GM21529 (cell line): Measurements from ENCODE around the gene ITGB1BP2.
A peak's percentile ranks its signal among the peaks of the same experiment; 100 is the strongest.
"Not testable (repeated sequence)": the region's sequence is repeated elsewhere in the genome, so short reads cannot be mapped to it uniquely, and the experiment has no call there.

ENCODE experiments used
- ATAC-seq: cut with Tn5 transposase; IDR thresholded peaks from one replicate; pipeline ENCODE4 v1.9.1; 2021; ENCODE audit not compliant: unreplicated experiment

The ITGB1BP2 gene

DNA sequence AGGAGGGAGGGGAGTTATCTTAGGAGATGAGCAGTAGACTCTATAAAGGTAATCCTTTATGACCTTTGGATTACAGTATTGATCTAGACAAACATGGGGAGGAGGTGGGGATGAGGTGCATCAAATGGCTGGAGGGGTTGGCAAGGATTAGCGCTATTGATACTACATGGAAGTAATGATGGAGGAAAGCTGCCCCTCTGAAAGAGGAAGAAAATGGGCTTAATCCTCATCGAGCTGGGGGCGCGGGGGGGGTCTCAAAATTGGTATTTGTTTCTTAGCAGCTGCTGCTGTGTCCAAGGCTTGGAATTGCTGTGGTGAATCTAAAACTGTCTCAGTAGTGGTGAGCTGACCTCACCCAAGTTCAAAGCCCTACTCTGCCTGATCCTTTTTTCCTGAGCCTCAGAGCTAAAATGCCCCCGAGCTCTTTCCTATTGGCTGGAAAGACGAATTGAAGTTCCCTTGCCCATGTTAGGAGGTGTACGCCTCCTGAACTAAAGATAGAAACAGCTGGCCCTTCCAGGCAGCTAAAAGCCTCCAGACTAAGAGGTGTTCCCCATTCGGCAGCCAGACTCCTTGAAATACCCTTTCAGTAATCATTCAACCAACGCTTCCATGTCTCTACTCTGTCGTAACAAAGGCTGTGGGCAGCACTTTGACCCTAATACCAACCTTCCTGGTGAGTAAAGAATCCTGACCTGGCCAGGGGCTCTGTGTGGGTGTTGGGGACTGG is at the start of gene ITGB1BP2:
TSS of gene ITGB1BP2 (plus strand) at position 556 of the 730 bp plus-strand sequence. CDS start at position 613, 57 bp downstream.
- no peak for ATAC-seq

DNA sequence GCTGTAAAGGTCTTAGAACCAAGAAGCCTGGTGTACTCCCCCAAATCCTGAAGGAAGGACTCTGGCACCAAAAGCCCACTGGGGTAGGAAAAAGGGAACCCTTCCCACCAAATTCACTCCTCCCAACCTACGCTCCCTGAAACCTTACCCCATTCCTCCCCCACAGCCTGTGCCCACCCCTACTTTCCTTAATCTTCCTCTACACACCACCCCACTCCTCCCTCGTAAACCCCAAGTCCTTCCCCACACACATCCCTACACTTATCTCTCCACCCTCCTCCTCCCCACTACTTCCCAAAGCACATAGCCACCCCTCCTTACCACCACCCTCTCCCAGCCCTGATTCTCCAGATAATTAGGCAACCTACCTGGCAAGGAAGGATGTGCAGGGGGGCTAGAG is 49.3 kb upstream of the ITGB1BP2 start:
- ATAC-seq = no peak

DNA sequence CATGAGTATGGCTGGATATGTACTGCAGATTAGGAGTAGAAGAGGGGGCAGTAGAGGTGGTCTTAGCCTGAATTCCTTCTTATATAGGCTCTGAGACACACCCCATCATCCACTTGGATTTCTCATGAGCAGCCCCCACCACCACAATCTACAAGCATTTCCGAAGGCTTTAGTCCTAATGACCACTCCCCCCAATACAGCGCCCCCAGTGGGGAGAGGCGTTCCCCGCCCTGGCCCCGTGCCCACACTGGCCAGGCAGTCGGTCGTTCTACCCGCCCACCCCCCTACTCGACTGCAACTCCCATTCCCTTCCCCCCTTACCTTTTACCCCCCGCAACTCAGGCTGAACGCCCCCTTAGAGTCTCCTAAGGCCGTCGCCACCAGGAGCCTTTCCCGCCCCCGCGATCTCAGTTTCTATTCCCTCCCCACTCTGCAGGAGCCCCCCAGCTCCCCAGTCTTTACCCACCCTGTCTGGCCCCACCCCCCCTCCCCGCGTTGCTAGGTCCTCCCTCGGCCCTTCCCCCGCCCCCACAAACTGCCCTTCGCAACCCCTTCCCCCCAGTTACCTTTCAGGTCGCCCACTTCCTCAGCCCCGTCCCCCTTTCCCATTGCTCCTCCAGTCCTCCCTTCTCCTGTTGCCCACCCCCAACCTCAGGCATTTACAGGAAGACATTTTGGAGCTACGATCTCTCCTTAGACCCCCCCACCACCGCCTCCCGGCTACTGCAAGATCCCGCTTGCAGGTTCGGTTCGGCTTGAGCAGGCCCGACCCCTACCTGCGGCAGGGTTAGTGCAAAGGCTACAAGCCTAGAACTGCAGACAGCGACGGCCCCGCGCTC is 48.1 kb upstream of the ITGB1BP2 start:
- ATAC-seq = no peak

DNA sequence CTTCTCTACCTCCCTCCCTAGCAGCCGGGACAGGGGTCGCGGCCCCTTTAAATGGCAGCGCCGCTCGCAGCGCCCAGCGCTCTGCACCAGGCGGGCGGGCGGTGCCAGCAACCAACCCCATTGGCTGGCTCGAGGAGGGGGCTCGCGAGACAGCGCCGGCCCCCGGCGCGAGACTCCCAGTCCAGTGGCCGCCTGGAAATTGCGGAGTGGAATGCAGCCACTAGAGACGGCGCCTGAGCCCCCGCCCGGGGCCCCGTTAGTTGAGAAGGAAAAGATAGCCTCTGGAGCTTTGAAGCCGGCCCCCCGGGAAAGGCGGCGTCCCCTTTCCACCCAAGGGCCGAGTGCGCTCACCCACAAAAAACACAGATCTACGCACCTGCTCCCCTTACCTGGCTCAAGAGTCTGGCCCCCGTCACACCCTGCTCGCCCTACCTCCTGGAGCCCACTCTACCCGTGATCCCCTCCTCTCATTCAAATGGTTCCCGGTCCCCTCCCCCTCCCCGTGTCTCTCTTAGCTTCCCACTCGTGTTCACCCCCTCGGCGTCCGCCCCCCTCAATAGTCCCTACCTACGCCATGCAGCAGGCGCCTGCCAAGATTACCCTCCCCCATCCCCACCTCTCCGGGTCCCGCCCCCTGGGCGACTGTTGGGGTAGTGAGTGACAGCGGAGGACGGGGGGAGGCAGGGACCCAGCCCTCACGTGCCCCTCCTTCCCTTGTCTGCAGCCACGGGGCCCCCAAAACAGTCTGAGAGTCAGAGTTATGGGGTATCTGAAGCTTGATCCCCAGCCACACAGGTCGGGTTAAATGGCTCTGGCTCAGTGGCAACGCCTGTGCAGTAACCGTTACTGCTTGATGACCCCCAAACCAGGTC is 47.2 kb upstream of the ITGB1BP2 start, which contains the start of gene ZMYM3:
TSS of gene ZMYM3 (minus strand) at position 49 of the 872 bp plus-strand sequence. CDS start 885 bp downstream, outside the sequence.
- ATAC-seq = peak; percentile 79

DNA sequence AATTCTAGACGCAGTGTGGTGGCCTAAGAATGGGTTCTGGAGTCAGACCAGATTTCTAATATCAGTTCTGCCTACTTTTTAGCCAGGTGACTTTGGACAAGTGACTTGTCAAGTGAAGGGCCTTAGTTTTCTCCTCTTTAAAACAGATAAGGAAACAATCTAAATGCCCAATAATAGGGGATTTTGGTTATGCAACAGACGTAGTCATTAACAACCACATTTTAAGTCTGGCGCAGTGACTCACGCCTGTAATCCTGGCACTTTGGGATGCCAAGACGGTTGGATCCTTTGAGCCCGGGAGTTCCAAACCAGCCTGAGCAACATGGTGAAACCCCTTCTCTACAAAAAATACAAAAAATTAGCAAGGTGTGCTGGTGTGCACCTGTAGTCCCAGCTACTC is 45.5 kb upstream of the ITGB1BP2 start:
- ATAC-seq = no peak

DNA sequence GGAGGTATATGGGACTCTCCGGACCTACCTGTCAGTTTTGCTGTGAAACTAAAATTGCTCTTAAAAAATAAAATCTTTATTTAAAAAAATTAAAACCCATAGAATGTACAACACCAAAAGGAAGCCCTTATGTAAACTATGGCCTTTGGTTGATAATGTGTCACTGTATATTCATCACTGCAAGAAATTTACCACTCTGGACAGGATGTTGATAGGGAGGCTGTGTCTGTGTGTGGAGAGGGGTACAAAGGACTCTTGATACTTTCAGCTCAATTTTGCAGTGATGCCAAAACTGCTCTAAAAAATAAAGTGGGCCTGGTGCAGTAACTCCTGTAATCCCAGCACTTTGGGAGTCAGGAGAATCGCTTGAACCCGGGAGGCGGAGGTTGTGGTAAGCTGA is 44.7 kb upstream of the ITGB1BP2 start:
- ATAC-seq = no peak

DNA sequence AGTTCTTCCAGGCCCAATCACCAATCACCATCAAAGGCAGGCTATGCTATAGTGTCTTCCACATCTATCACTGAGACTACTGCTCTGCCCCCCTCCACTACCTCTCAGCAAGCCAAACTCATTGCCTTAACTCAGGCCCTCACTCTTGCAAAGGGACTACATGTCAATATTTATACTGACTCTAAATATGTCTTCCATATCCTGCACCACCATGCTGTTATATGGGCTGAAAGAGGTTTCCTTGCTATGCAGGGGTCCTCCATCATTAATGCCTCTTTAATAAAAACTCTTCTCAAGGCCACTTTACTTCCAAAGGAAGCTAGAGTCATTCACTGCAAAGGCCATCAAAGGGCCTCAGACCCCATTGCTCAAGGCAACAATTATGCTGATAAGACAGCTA is 32.9 kb upstream of the ITGB1BP2 start:
- ATAC-seq = not testable (repeated sequence)

DNA sequence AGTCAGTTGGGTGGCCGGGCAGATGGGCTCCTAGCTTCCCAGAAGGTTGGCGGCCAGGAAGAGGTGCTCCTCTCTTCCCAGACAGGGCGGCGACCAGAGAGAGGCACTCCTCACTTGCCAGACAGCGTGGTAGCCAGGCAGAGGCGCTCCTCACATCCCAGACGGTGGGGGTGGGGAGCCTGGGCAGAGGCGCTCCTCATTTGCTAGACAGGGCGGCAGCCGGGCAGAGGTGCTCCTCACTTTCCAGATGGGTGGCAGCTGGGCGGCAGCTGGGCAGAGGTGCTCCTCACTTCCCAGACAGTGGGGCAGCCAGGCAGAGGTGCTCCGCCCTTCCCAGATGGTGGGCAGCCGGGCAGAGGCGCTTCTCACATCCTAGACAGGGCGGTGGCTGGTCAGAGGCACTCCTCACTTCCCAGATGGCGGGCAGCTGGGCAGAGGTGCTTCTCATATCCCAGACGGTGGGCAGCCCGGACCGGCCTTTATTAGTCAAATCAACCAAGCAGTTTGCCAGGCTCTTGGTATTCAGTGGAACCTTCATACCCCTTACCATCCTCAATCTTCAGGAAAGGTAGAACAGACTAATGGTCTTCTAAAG is 31.7 kb upstream of the ITGB1BP2 start:
- no peak for ATAC-seq

DNA sequence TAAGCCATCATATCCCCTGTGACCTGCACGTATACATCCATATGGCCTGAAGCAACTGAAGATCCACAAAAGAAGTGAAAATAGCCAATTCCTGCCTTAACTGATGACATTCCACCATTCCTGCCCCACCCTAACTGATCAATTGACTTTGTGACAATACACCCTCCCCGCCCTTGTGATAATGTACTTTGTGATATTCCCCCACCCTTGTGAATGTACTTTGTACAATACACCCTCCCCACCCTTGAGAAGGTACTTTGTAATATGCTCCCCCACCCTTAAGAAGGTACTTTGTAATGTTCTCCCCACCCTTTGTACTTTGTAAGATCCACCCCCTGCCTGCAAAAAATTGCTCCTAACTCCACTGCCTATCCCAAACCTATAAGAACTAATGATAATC is 29.2 kb upstream of the ITGB1BP2 start:
- ATAC-seq = not testable (repeated sequence)

DNA sequence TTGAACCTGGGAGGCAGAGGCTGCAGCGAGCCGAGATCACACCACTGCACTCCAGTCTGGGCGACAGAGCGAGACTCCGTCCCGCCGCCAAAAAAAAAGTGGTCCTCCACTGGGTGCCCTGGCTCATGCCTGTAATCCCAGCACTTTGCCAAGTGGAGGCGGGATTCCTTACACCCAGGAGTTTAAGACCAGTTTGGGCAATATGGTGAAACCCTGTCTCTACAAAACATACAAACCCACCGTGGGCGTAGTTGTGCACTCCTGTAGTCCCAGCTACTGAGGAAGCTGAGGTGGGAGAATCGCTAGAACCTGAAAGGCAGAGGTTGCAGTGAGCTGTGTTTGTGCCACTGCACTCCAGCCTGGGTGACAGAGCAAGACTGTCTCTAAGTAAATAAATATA is 20.2 kb upstream of the ITGB1BP2 start:
- ATAC-seq = not testable (repeated sequence)

DNA sequence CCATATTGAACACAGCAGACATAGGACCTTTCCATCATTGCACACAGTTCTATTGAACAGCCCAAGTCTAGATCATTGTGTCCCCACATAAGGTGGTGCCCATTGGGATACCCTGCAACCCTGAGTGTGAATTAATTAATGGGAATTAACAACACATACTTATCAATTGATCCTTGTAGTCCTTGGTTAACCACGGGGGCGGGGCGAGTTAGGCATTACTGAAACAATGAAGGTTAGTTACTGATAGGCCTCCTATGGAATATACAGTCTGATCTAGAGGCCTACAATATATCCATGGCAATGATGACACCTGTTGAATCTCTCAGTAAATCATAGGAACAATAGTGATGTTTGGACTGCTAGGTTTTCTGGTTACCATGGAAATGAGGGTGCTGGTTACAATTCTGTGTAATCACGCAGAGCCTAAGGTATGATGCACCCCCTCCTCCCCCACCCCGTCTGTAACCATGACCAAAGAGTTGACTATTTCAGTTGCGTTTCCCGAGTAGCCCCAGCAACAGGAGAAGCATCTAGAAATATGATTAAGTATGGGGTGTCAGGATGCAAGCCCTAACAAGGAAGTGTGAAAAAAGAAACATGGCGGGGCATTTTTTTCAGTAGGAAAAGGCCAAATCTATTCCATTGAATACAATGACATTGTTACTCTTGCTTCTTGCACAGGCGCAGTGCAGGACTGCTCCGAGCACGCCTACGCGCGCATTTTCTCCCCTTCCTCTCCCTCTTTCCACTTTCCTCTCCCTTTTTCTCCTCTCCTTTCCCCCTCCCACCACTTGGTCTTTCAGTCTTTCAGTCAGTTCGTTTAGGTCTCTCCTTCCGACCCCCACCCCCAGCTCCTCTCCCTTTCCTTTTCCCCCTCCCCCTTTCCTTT is 18.8 kb upstream of the ITGB1BP2 start:
- peak; percentile 27 for ATAC-seq

DNA sequence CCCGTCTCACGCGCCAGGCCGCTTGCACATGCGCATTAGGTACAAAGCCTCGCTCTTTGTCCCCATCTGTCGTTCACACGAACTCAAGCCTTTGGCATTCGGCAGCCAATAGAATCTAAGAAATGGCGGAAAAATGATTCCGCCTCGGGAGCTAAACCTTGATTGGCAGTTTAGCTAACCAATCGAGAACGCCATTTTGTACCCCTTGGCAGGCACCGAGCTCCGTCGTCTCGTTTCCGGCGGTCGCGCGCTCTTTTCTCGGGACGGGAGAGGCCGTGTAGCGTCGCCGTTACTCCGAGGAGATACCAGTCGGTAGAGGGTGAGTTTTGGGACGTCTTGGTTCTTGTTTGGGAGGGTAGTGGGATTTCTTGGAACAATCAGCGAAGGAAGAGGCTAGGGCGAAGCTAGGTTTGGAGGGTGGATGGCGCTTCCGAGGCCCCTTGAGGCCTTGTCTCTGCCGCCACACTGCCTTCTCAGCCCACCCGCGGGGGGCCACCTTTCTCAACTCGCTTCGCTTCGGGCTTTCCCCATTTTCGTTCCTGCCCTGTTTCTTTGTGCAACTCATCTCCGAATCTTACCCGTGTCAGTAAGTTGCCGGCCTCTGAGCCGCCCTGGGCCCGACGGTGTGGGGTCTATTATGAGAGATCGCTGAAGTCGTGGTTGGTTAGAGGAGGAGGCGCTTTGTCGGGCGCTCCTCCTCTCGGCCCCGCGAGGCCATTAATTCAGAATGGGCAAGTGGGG is 18.0 kb upstream of the ITGB1BP2 start, which contains the start of gene NONO:
TSS of gene NONO (plus strand) at position 233 of the 741 bp plus-strand sequence. CDS start 7,003 bp downstream, outside the sequence.
- peak; percentile 82 for ATAC-seq

DNA sequence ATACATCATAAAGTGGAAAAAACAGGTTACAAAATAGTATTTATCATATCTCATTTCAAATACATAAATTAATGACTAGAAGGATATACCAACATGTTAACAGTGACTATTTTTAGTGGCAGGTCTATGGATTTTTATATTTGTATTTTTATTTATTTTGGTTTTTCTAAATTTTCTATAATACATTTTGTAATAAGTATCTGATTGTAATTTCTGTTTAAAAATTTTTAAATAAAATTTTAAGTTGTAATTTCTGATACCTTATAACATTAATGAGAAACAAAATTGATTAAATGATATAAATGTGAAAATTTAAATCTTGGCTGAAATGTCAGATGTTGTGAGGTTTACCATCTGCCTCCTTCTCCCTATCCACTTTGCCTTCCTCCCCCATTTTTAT is 15.6 kb upstream of the ITGB1BP2 start:
- ATAC-seq = no peak

DNA sequence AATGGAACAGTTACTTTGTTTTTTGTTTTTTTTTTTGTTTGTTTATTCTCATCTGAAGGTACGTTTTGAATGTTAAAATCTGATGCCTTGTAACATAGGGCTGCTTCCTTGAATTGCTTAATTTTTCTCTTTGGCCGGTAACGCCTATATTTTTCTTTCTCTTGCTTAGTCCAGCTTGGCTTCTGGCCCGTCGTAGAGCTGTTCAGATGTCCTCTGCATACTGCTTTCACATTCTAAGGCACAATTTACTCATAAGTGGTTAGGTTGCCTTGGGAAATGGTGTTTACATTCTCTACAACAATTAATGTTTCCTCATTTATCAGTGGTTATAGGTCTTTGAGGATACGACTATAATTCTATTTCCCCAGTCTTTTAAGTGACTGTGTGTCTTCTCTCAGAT is 10.2 kb upstream of the ITGB1BP2 start:
- ATAC-seq = no peak

DNA sequence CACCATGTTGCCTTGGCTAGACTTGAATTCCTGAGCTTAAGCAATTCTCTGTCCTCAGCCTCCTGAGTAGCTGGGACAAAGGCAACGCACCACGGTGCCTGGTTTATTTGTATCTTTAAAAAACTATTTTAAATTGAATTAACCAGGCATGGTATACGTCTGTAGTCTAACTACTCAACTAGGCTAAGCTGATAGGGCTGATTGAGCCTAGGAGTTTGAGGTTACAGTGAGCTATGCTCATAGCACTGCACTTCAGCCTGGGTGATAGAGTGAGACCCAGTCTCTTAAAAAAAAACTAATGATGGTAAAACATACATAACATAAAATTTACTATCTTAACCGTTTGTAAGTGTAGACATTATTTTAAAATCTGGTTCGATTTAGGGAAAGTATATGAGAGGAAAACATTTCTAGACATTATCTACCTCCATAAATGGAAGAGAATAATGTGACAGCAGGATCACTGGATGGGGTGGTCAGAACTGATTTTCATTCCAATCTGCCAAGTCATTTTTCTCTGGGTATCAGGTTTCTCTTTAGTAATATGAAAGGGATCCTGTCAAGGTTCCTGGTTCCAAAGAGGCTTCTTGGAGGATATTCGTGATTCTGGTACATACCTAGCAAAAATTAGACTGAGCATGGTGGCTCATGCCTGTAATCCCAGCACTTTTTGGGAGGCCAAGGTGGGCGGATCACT is 8.7 kb upstream of the ITGB1BP2 start:
- ATAC-seq = no peak

DNA sequence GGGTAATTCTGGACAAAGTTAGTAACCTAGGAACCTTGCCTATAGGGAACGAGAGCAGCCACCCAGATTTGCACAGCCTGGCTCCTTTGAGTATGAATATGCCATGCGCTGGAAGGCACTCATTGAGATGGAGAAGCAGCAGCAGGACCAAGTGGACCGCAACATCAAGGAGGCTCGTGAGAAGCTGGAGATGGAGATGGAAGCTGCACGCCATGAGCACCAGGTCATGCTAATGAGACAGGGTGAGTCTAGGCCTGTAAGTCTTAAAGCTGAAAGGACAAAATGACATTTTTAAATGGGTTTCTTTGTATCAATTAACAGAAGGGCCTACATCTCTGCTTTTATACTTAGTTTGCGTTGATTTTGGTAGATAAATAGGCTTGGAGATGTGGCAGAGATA is 4.7 kb upstream of the ITGB1BP2 start:
- ATAC-seq = no peak

DNA sequence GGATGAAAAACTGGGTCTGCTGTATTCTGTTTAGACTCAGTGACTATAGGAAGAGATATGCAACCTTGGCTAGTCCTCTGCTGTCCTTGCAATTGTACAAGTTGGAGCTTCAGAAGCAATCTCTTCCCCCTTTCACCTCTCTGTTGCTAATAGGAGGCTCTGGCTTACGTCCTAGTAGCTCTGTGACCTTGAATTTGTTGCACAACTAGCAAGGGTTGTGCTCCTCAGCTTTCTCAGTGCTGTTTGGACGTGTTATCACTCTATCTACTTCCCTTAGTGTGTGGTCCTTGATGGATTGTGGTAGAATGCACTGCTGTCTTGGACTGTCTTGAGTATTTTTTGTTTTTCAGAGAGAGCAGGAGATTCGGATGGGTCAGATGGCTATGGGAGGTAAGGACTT is 3.4 kb upstream of the ITGB1BP2 start:
- ATAC-seq = no peak

DNA sequence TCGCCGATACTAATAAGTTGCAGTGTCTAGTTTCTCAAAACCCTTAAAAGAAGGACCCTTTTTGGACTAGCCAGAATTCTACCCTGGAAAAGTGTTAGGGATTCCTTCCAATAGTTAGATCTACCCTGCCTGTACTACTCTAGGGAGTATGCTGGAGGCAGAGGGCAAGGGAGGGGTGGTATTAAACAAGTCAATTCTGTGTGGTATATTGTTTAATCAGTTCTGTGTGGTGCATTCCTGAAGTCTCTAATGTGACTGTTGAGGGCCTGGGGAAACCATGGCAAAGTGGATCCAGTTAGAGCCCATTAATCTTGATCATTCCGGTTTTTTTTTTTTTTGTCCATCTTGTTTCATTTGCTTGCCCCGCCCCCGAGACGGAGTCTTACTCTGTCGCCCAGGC is 1.5 kb upstream of the ITGB1BP2 start:
- ATAC-seq = not testable (repeated sequence)
